Measurements from ENCODE around the gene NAXE.
"Not testable (repeated sequence)": the region's sequence is repeated elsewhere in the genome, so short reads cannot be mapped to it uniquely, and the experiment has no call there.

NAXE gene

GRCh38 chr1:156624814-156625435 is 33.3 kb downstream of the NAXE start:
- DNase-seq: no peak

GRCh38 chr1:156625436-156626078 is 34.0 kb downstream of the NAXE start:
- no peak for DNase-seq

- DNase-seq: no peak
Measured at GRCh38 chr1:156626079-156626438, 34.5 kb downstream of the NAXE start.

- no peak for DNase-seq
Measured at GRCh38 chr1:156627313-156627880, 35.8 kb downstream of the NAXE start.

GRCh38 chr1:156629823-156630449 is 38.4 kb downstream of the NAXE start:
- DNase-seq: no peak

GRCh38 chr1:156631152-156631551 is 39.6 kb downstream of the NAXE start:
- DNase-seq: not testable (repeated sequence)

GRCh38 chr1:156632355-156632754 is 40.8 kb downstream of the NAXE start:
- DNase-seq: no peak

GRCh38 chr1:156638189-156638985 is 46.8 kb downstream of the NAXE start:
- DNase-seq: peak; percentile 37

GRCh38 chr1:156639601-156640101 is 48.1 kb downstream of the NAXE start:
- no peak for DNase-seq

GRCh38 chr1:156640842-156641706 is 49.5 kb downstream of the NAXE start:
- DNase-seq: no peak

GRCh38 chr1:156641761-156642264 is 50.2 kb downstream of the NAXE start, which contains the start of gene BCAN:
Gene BCAN, plus strand, starts transcription at chr1:156642117. Its CDS starts 3,938 bp downstream, at chr1:156646055.
- DNase-seq: no peak

GRCh38 chr1:156642265-156643048 is 50.9 kb downstream of the NAXE start:
- no peak for DNase-seq

- DNase-seq: no peak
Measured at GRCh38 chr1:156643049-156643777, 51.6 kb downstream of the NAXE start.

GRCh38 chr1:156643778-156644092 is 52.2 kb downstream of the NAXE start:
- DNase-seq: no peak
